Loucy (cell line): ENCODE measurements around the gene ADH5.

Source experiments
- H2AFZ ChIP-seq: fragments of 200-600 bp; sonication (generic); 2 replicates; pipeline ENCODE4 v1.6.0; 2016; ENCODE audit warnings: antibody characterized with exemption, mild to moderate bottlenecking, low read length, moderate library complexity
- H3F3A ChIP-seq: fragments of 200-600 bp; 2 replicates; pipeline ENCODE4 v1.6.0; 2016; ENCODE audit warnings: antibody characterized with exemption, low read depth, mild to moderate bottlenecking
- H3K27me3 ChIP-seq: fragments of 200-600 bp; sonication (generic); 2 replicates; pipeline ENCODE4 v1.6.1; 2014; ENCODE audit warnings: low read length, mild to moderate bottlenecking; ENCODE audit not compliant: insufficient read depth, poor library complexity, severe bottlenecking
- H3K36me3 ChIP-seq: fragments of 200-600 bp; sonication (generic); 2 replicates; pipeline ENCODE4 v1.6.1; 2016; ENCODE audit warnings: low read length; ENCODE audit not compliant: insufficient read depth
- H3K4me1 ChIP-seq: fragments of 200-600 bp; sonication (generic); 2 replicates; pipeline ENCODE4 v1.5.1; 2014; ENCODE audit warnings: low read length, mild to moderate bottlenecking; ENCODE audit not compliant: insufficient read depth, poor library complexity, severe bottlenecking
- H3K4me2 ChIP-seq: fragments of 200-600 bp; sonication (generic); 2 replicates; pipeline ENCODE4 v1.6.0; 2014; ENCODE audit warnings: antibody characterized with exemption, low read length, low read depth, mild to moderate bottlenecking; ENCODE audit not compliant: poor library complexity, severe bottlenecking
- H3K4me3 ChIP-seq: fragments of 200-600 bp; sonication (generic); 2 replicates; pipeline ENCODE4 v1.5.1; 2014; ENCODE audit warnings: low read length, mild to moderate bottlenecking, mixed read lengths; ENCODE audit not compliant: poor library complexity, severe bottlenecking
- H3K79me2 ChIP-seq: fragments of 200-600 bp; sonication (generic); 2 replicates; pipeline ENCODE4 v1.6.1; 2014; ENCODE audit warnings: low read length; ENCODE audit not compliant: insufficient read depth
- H3K9ac ChIP-seq: fragments of 200-600 bp; sonication (generic); 2 replicates; pipeline ENCODE4 v1.6.0; 2014; ENCODE audit warnings: mild to moderate bottlenecking, low read depth, low read length, moderate library complexity; ENCODE audit not compliant: poor library complexity, severe bottlenecking
- H3K9me2 ChIP-seq: fragments of 200-600 bp; sonication (generic); replicated peaks from 2 replicates; pipeline ENCODE4 v1.6.1; 2016; ENCODE audit warnings: low read depth, low read length, mixed read lengths
- H3K9me3 ChIP-seq: fragments of 200-600 bp; sonication (generic); 2 replicates; pipeline ENCODE4 v1.6.1; 2014; ENCODE audit warnings: mild to moderate bottlenecking, antibody characterized with exemption, low read length, low read depth; ENCODE audit not compliant: insufficient read depth
- H4K20me1 ChIP-seq: fragments of 200-600 bp; sonication (generic); 2 replicates; pipeline ENCODE4 v1.6.0; 2014; ENCODE audit warnings: antibody characterized with exemption, low read length, mild to moderate bottlenecking; ENCODE audit not compliant: insufficient read depth, poor library complexity, severe bottlenecking
- CTCF ChIP-seq: fragments of 200-600 bp; sonication (generic); conservative IDR thresholded peaks from 2 replicates; pipeline ENCODE4 v1.5.1; 2014; ENCODE audit warnings: mild to moderate bottlenecking, antibody characterized with exemption, low read length
- EZH2phosphoT487 ChIP-seq: fragments of 200-600 bp; IDR thresholded peaks from 2 replicates; pipeline ENCODE4 v1.6.1; 2018; ENCODE audit warnings: antibody characterized with exemption, mild to moderate bottlenecking, moderate library complexity, borderline replicate concordance

The ADH5 gene

GRCh38 chr4:99052902-99053301 lies 35.7 kb downstream of the ADH5 start:
- Histone ChIP-seq H3K27me3 (no peaks in the 10 kb centered on the region), H4K20me1 (peaks cover 4% of the 10 kb centered on the region), H3K4me2 (no peak overlapping the region), H3K4me3 (no peak overlapping the region), H3F3A (no peaks in the 10 kb centered on the region), H3K9ac (no peak overlapping the region), H3K9me3 (no peaks in the 10 kb centered on the region), H3K4me1 (no peaks in the 10 kb centered on the region), H2AFZ (no peak overlapping the region), H3K36me3 (peaks cover 83% of the 10 kb centered on the region), H3K9me2 (no peaks in the 10 kb centered on the region), H3K79me2 (no peaks in the 10 kb centered on the region)
- TF ChIP-seq CTCF: no peak
- TF ChIP-seq EZH2phosphoT487: no peak

- Histone ChIP-seq H3F3A (peaks cover 3% of the 10 kb centered on the region; the same call in 1 of the 2 replicates), H3K79me2 (no peaks in the 10 kb centered on the region), H3K36me3 (peaks cover 63% of the 10 kb centered on the region), H3K9me2 (no peaks in the 10 kb centered on the region), H3K4me1 (peaks cover 24% of the 10 kb centered on the region), H2AFZ (no peak overlapping the region), H3K9me3 (no peaks in the 10 kb centered on the region), H3K4me3 (no peak overlapping the region), H3K9ac (no peak overlapping the region), H4K20me1 (no peaks in the 10 kb centered on the region), H3K27me3 (no peaks in the 10 kb centered on the region), H3K4me2 (no peak overlapping the region)
- TF ChIP-seq EZH2phosphoT487 (no peak), CTCF (peak; percentile 48)
These were observed 40.9 kb downstream of the ADH5 start for GRCh38 chr4:99047710-99048109.

GRCh38 chr4:99043346-99043745 lies 45.2 kb downstream of the ADH5 start:
- peak overlapping the region; percentile 22; the same call in 1 of the 2 replicates for H2AFZ ChIP-seq
- no peaks in the 10 kb centered on the region for H3K9me2 ChIP-seq
- peaks cover 35% of the 10 kb centered on the region for H3K4me1 ChIP-seq
- H4K20me1 ChIP-seq: no peaks in the 10 kb centered on the region
- peak overlapping the region; percentile 71 for H3K4me2 ChIP-seq
- peak overlapping the region; percentile 50 for H3K4me3 ChIP-seq
- no peaks in the 10 kb centered on the region for H3K27me3 ChIP-seq
- peaks cover 9% of the 10 kb centered on the region; the same call in 1 of the 2 replicates for H3K9me3 ChIP-seq
- peak overlapping the region; percentile 58 for H3K9ac ChIP-seq
- H3F3A ChIP-seq: peaks cover 3% of the 10 kb centered on the region; the same call in 1 of the 2 replicates
- H3K79me2 ChIP-seq: peaks cover 10% of the 10 kb centered on the region
- TF ChIP-seq EZH2phosphoT487: no peak
- TF ChIP-seq CTCF: no peak
- peaks cover 46% of the 10 kb centered on the region for H3K36me3 ChIP-seq
